ENCODE data around the gene FAAP100. TPM values are rescaled to one million over a fixed set of nuclear protein-coding genes. Genes with fewer than 3 reads are reported as not detected.
A peak's percentile ranks its signal among the peaks of the same experiment; 100 is the strongest.

Gene FAAP100
- total and polyA plus RNA-seq, 2 experiments from 2014 or later = 51.2 to 65.6 TPM

GRCh38 chr17:81515530-81516041, 36.6 kb downstream of the FAAP100 start:
- TF ChIP-seq CTCF (IDR thresholded peaks at IDR 0.05; ENCODE audit: low read depth, low read length) = no peak
- no peaks in the 10 kb centered on the region for H3K9me3 ChIP-seq (ENCODE audit: low read depth)
- peaks cover 3% of the 10 kb centered on the region for H3K27me3 ChIP-seq
- peak overlapping the region; percentile 100 for H3K27ac ChIP-seq
- peaks cover 22% of the 10 kb centered on the region for H3K36me3 ChIP-seq
- peaks cover 33% of the 10 kb centered on the region for H3K4me1 ChIP-seq (ENCODE audit: low read depth)
- H3K4me3 ChIP-seq = peak overlapping the region; percentile 100
- no peak for DNase-seq (ENCODE audit: low read depth in 1 of 2, low spot score in 1 of 2)

GRCh38 chr17:81514739-81515529, 37.2 kb downstream of the FAAP100 start:
- Histone ChIP-seq H3K36me3 (peaks cover 29% of the 10 kb centered on the region), H3K27ac (peak overlapping the region; percentile 100), H3K4me3 (peak overlapping the region; percentile 100), H3K27me3 (no peaks in the 10 kb centered on the region), H3K9me3 (ENCODE audit: low read depth) (no peaks in the 10 kb centered on the region), H3K4me1 (ENCODE audit: low read depth) (peaks cover 30% of the 10 kb centered on the region)
- peak; percentile 90 to 94 for DNase-seq (ENCODE audit: low read depth in 1 of 2, low spot score in 1 of 2)
- no peak for TF ChIP-seq CTCF (IDR thresholded peaks at IDR 0.05; ENCODE audit: low read depth, low read length)

GRCh38 chr17:81514489-81514738, 37.7 kb downstream of the FAAP100 start:
- peaks cover 30% of the 10 kb centered on the region for H3K4me1 ChIP-seq (ENCODE audit: low read depth)
- H3K27ac ChIP-seq = peak overlapping the region; percentile 100

GRCh38 chr17:81513753-81514488, 38.2 kb downstream of the FAAP100 start:
- DNase-seq (ENCODE audit: low read depth in 1 of 2, low spot score in 1 of 2) = peak; percentile 80 to 87
- Histone ChIP-seq H3K27ac (peak overlapping the region; percentile 100), H3K27me3 (no peaks in the 10 kb centered on the region), H3K9me3 (ENCODE audit: low read depth) (no peaks in the 10 kb centered on the region), H3K36me3 (peaks cover 35% of the 10 kb centered on the region), H3K4me3 (peak overlapping the region; percentile 100), H3K4me1 (ENCODE audit: low read depth) (peaks cover 34% of the 10 kb centered on the region)
- TF ChIP-seq CTCF (IDR thresholded peaks at IDR 0.05; ENCODE audit: low read depth, low read length) = no peak

More at GRCh38 chr17:81514489-81514738, 37.7 kb downstream of the FAAP100 start:
- H3K27me3 ChIP-seq = no peaks in the 10 kb centered on the region
- DNase-seq (ENCODE audit: low read depth in 1 of 2, low spot score in 1 of 2) = no peak
- H3K4me3 ChIP-seq = peak overlapping the region; percentile 100
- no peak for TF ChIP-seq CTCF (IDR thresholded peaks at IDR 0.05; ENCODE audit: low read depth, low read length)
- peaks cover 34% of the 10 kb centered on the region for H3K36me3 ChIP-seq
- no peaks in the 10 kb centered on the region for H3K9me3 ChIP-seq (ENCODE audit: low read depth)

GRCh38 chr17:81513372-81513752, 38.8 kb downstream of the FAAP100 start:
- Histone ChIP-seq H3K36me3 (peaks cover 35% of the 10 kb centered on the region), H3K27me3 (no peaks in the 10 kb centered on the region), H3K27ac (peak overlapping the region; percentile 100), H3K4me1 (ENCODE audit: low read depth) (peaks cover 29% of the 10 kb centered on the region), H3K9me3 (ENCODE audit: low read depth) (no peaks in the 10 kb centered on the region), H3K4me3 (peak overlapping the region; percentile 100)
- peak; percentile 62 to 69 for DNase-seq (ENCODE audit: low read depth in 1 of 2, low spot score in 1 of 2)
- TF ChIP-seq CTCF (IDR thresholded peaks at IDR 0.05; ENCODE audit: low read depth, low read length) = no peak
